ENCODE measurements around the gene PRIM2. TPM values are rescaled to one million over a fixed set of nuclear protein-coding genes. Genes with fewer than 3 reads are reported as not detected.
"Not testable (repeated sequence)": the region's sequence is repeated elsewhere in the genome, so short reads cannot be mapped to it uniquely, and the experiment has no call there.

PRIM2 gene
- polyA plus RNA-seq, 1 donor (not counting 4 experiments of a cell fraction or from before 2014, with no cell fraction given) = 12.8 TPM

GRCh38 chr6:57421503-57421902 is 104.1 kb downstream of the PRIM2 start:
- Histone ChIP-seq H4K20me1 (ENCODE audit: control insufficient read depth, extremely low read depth, insufficient read depth, low read length) (no peaks in the 10 kb centered on the region), H3K79me2 (ENCODE audit: control insufficient read depth, insufficient read depth, low read length) (no peaks in the 10 kb centered on the region), H3K9me3 (ENCODE audit: control insufficient read depth, low read depth, low read length) (no peaks in the 10 kb centered on the region), H3K27me3 (ENCODE audit: control insufficient read depth, extremely low read depth, insufficient read depth, low read length) (no peaks in the 10 kb centered on the region), H3K4me1 (ENCODE audit: control insufficient read depth, extremely low read depth, insufficient read depth, low read length) (peaks cover 4% of the 10 kb centered on the region), H3K9me1 (ENCODE audit: control insufficient read depth, extremely low read depth, insufficient read depth, low read length) (no peaks in the 10 kb centered on the region), H3K9ac (ENCODE audit: control insufficient read depth, extremely low read depth, insufficient read depth, low read length) (no peak overlapping the region), H3K4me3 (ENCODE audit: control insufficient read depth in 2 of 3, extremely low read depth in 1 of 3, insufficient read depth in 2 of 3, low read depth in 1 of 3, low read length in 3 of 3) (no peak overlapping the region), H3K36me3 (ENCODE audit: control insufficient read depth in 2 of 2, extremely low read depth in 1 of 2, insufficient read depth in 2 of 2, low read length in 2 of 2) (no peaks in the 10 kb centered on the region), H2AFZ (ENCODE audit: control insufficient read depth, low read length) (no peak overlapping the region), H3K4me2 (ENCODE audit: control insufficient read depth, extremely low read depth, insufficient read depth, low read depth, low read length) (no peak overlapping the region), H3K27ac (ENCODE audit: control insufficient read depth, insufficient read depth, low read length) (no peak overlapping the region)
- FAIRE-seq (no peak), DNase-seq (ENCODE audit: low read depth, low spot score) (no peak)
- TF ChIP-seq CTCF (optimal IDR thresholded peaks at IDR 0.05 in 1 of 3, IDR thresholded peaks at IDR 0.05 in 1 of 3, conservative IDR thresholded peaks at IDR 0.05 in 1 of 3; ENCODE audit: extremely low read depth in 1 of 3, insufficient read depth in 2 of 3, low read length in 3 of 3) (no peak), EZH2 (IDR thresholded peaks at IDR 0.05; ENCODE audit: low read length) (no peak)
- dilution Hi-C loops (cut with MboI; ENCODE audit: extremely low pct_ligation_motif_present, low sequenced_read_pairs) = no loop called here

- Histone ChIP-seq H3K27ac (ENCODE audit: control insufficient read depth, insufficient read depth, low read length) (no peak overlapping the region), H3K9me1 (ENCODE audit: control insufficient read depth, extremely low read depth, insufficient read depth, low read length) (no peaks in the 10 kb centered on the region), H3K27me3 (ENCODE audit: control insufficient read depth, extremely low read depth, insufficient read depth, low read length) (no peaks in the 10 kb centered on the region), H3K9ac (ENCODE audit: control insufficient read depth, extremely low read depth, insufficient read depth, low read length) (no peak overlapping the region), H3K4me3 (ENCODE audit: control insufficient read depth in 2 of 3, extremely low read depth in 1 of 3, insufficient read depth in 2 of 3, low read depth in 1 of 3, low read length in 3 of 3) (no peak overlapping the region), H2AFZ (ENCODE audit: control insufficient read depth, low read length) (no peak overlapping the region), H4K20me1 (ENCODE audit: control insufficient read depth, extremely low read depth, insufficient read depth, low read length) (no peaks in the 10 kb centered on the region), H3K9me3 (ENCODE audit: control insufficient read depth, low read depth, low read length) (no peaks in the 10 kb centered on the region), H3K4me2 (ENCODE audit: control insufficient read depth, extremely low read depth, insufficient read depth, low read depth, low read length) (no peak overlapping the region), H3K4me1 (ENCODE audit: control insufficient read depth, extremely low read depth, insufficient read depth, low read length) (peaks cover 4% of the 10 kb centered on the region), H3K79me2 (ENCODE audit: control insufficient read depth, insufficient read depth, low read length) (no peaks in the 10 kb centered on the region), H3K36me3 (ENCODE audit: control insufficient read depth in 2 of 2, extremely low read depth in 1 of 2, insufficient read depth in 2 of 2, low read length in 2 of 2) (no peaks in the 10 kb centered on the region)
- DNase-seq (ENCODE audit: low read depth, low spot score) (no peak), FAIRE-seq (no peak)
- TF ChIP-seq CTCF (optimal IDR thresholded peaks at IDR 0.05 in 1 of 3, IDR thresholded peaks at IDR 0.05 in 1 of 3, conservative IDR thresholded peaks at IDR 0.05 in 1 of 3; ENCODE audit: extremely low read depth in 1 of 3, insufficient read depth in 2 of 3, low read length in 3 of 3) = no peak
- no peak for TF ChIP-seq EZH2 (IDR thresholded peaks at IDR 0.05; ENCODE audit: low read length)
- dilution Hi-C loops (cut with MboI; ENCODE audit: extremely low pct_ligation_motif_present, low sequenced_read_pairs) = no loop called here
These were observed 106.0 kb downstream of the PRIM2 start for GRCh38 chr6:57423468-57423867.

- FAIRE-seq; H3K27ac ChIP-seq (ENCODE audit: control insufficient read depth, insufficient read depth, low read length); H3K4me1 ChIP-seq (ENCODE audit: control insufficient read depth, extremely low read depth, insufficient read depth, low read length); H3K27me3 ChIP-seq (ENCODE audit: control insufficient read depth, extremely low read depth, insufficient read depth, low read length); H2AFZ ChIP-seq (ENCODE audit: control insufficient read depth, low read length); DNase-seq (ENCODE audit: low read depth, low spot score); H3K9me3 ChIP-seq (ENCODE audit: control insufficient read depth, low read depth, low read length); H3K4me2 ChIP-seq (ENCODE audit: control insufficient read depth, extremely low read depth, insufficient read depth, low read depth, low read length); H3K4me3 ChIP-seq (ENCODE audit: control insufficient read depth in 2 of 3, extremely low read depth in 1 of 3, insufficient read depth in 2 of 3, low read depth in 1 of 3, low read length in 3 of 3); dilution Hi-C loops (cut with MboI; ENCODE audit: extremely low pct_ligation_motif_present, low sequenced_read_pairs); H3K9me1 ChIP-seq (ENCODE audit: control insufficient read depth, extremely low read depth, insufficient read depth, low read length); H3K79me2 ChIP-seq (ENCODE audit: control insufficient read depth, insufficient read depth, low read length); H3K36me3 ChIP-seq (ENCODE audit: control insufficient read depth in 2 of 2, extremely low read depth in 1 of 2, insufficient read depth in 2 of 2, low read length in 2 of 2); H4K20me1 ChIP-seq (ENCODE audit: control insufficient read depth, extremely low read depth, insufficient read depth, low read length); H3K9ac ChIP-seq (ENCODE audit: control insufficient read depth, extremely low read depth, insufficient read depth, low read length): not testable (repeated sequence)
These were observed 114.3 kb downstream of the PRIM2 start for GRCh38 chr6:57431742-57432141.

Data from keratinocyte (primary cell).